HUES6 (cell line): ENCODE data around the gene IDUA.

ENCODE experiments used
- H3K27ac ChIP-seq: 2 replicates; pipeline ENCODE4 v1.7.0; 2013; ENCODE audit warnings: low read depth, mild to moderate bottlenecking, low read length, inconsistent platforms
- H3K27me3 ChIP-seq: 2 replicates; pipeline ENCODE4 v1.6.1; 2013; ENCODE audit warnings: low read length; ENCODE audit not compliant: control insufficient read depth, insufficient read depth
- H3K36me3 ChIP-seq: 2 replicates; pipeline ENCODE4 v1.6.1; 2013; ENCODE audit warnings: low read length; ENCODE audit not compliant: control insufficient read depth, insufficient read depth
- H3K4me1 ChIP-seq: 2 replicates; pipeline ENCODE4 v1.6.1; 2013; ENCODE audit warnings: low read length; ENCODE audit not compliant: control insufficient read depth, insufficient read depth
- H3K4me3 ChIP-seq: 2 replicates; pipeline ENCODE4 v1.5.1; 2013; ENCODE audit warnings: low read depth, low read length
- H3K9ac ChIP-seq: one replicate; pipeline ENCODE4 v1.6.1; 2013; ENCODE audit warnings: mild to moderate bottlenecking, low read length
- H3K9me3 ChIP-seq: 2 replicates; pipeline ENCODE4 v1.6.1; 2013; ENCODE audit warnings: low read depth, low read length; ENCODE audit not compliant: control insufficient read depth, insufficient read depth

Gene IDUA

GRCh38 chr4:957231-957580, 29.6 kb upstream of the IDUA start:
- Histone ChIP-seq H3K36me3 (peaks cover 10% of the 10 kb centered on the region; the same call in 1 of the 2 replicates), H3K4me1 (no peaks in the 10 kb centered on the region), H3K4me3 (no peak overlapping the region), H3K9ac (no peak overlapping the region), H3K9me3 (no peaks in the 10 kb centered on the region), H3K27me3 (no peaks in the 10 kb centered on the region), H3K27ac (no peak overlapping the region)

DNA sequence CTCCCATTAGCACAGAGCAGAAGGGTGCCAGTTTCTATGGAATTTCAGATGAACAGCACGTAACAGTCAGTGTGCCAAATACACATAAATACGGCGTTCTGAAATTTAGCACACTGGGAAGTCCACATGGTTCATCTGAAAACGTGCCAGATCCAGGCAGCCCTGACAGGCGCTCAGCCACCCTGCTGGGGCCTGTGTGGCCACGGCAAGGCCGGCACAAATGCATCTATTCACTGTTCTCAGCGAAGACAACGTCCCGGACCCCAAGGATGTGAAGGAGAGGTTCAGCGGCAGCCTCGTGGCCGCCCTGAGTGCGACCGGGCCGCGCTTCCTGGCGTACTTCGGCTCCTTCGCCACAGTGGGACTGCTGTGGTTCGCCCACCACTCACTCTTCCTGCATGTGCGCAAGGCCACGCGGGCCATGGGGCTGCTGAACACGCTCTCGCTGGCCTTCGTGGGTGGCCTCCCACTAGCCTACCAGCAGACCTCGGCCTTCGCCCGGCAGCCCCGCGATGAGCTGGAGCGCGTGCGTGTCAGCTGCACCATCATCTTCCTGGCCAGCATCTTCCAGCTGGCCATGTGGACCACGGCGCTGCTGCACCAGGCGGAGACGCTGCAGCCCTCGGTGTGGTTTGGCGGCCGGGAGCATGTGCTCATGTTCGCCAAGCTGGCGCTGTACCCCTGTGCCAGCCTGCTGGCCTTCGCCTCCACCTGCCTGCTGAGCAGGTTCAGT, 29.1 kb upstream of the IDUA start:
- Histone ChIP-seq H3K9ac (no peak overlapping the region), H3K4me1 (no peaks in the 10 kb centered on the region), H3K9me3 (no peaks in the 10 kb centered on the region), H3K4me3 (no peak overlapping the region), H3K27me3 (no peaks in the 10 kb centered on the region), H3K36me3 (peaks cover 10% of the 10 kb centered on the region; the same call in 1 of the 2 replicates), H3K27ac (no peak overlapping the region)

DNA sequence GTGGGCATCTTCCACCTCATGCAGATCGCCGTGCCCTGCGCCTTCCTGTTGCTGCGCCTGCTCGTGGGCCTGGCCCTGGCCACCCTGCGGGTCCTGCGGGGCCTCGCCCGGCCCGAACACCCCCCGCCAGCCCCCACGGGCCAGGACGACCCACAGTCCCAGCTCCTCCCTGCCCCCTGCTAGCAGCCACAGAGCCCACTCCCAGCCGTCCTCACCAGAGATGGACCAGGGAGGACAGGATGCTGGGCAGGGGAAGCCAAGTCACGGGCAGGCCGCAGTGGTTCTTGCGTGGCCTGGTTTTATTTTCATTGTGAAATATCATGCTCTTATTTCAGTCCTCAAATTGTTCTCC, 28.6 kb upstream of the IDUA start:
- no peaks in the 10 kb centered on the region for H3K27me3 ChIP-seq
- no peaks in the 10 kb centered on the region for H3K9me3 ChIP-seq
- no peak overlapping the region for H3K4me3 ChIP-seq
- no peak overlapping the region for H3K27ac ChIP-seq
- H3K36me3 ChIP-seq: peaks cover 10% of the 10 kb centered on the region; the same call in 1 of the 2 replicates
- no peak overlapping the region for H3K9ac ChIP-seq
- H3K4me1 ChIP-seq: no peaks in the 10 kb centered on the region

- Histone ChIP-seq H3K9me3 (no peaks in the 10 kb centered on the region), H3K27me3 (no peaks in the 10 kb centered on the region), H3K4me3 (no peak overlapping the region), H3K27ac (no peak overlapping the region), H3K36me3 (peaks cover 10% of the 10 kb centered on the region; the same call in 1 of the 2 replicates), H3K4me1 (no peaks in the 10 kb centered on the region), H3K9ac (no peak overlapping the region)
These were observed 28.0 kb upstream of the IDUA start for GRCh38 chr4:958696-959337.

GRCh38 chr4:959338-960139, 27.3 kb upstream of the IDUA start:
- Histone ChIP-seq H3K9ac (no peak overlapping the region), H3K9me3 (no peaks in the 10 kb centered on the region), H3K27me3 (no peaks in the 10 kb centered on the region), H3K27ac (no peak overlapping the region), H3K4me3 (no peak overlapping the region), H3K4me1 (no peaks in the 10 kb centered on the region), H3K36me3 (peaks cover 10% of the 10 kb centered on the region; the same call in 1 of the 2 replicates)

GRCh38 chr4:960140-960635, 26.7 kb upstream of the IDUA start:
- Histone ChIP-seq H3K4me3 (no peak overlapping the region), H3K9ac (no peak overlapping the region)

GRCh38 chr4:960636-961350, 26.1 kb upstream of the IDUA start:
- H3K4me1 ChIP-seq: no peaks in the 10 kb centered on the region
- H3K9me3 ChIP-seq: no peaks in the 10 kb centered on the region
- H3K36me3 ChIP-seq: peaks cover 14% of the 10 kb centered on the region; the same call in 1 of the 2 replicates
- no peak overlapping the region for H3K4me3 ChIP-seq
- peaks cover 2% of the 10 kb centered on the region; the same call in 1 of the 2 replicates for H3K27me3 ChIP-seq
- H3K27ac ChIP-seq: no peak overlapping the region
- no peak overlapping the region for H3K9ac ChIP-seq

More at GRCh38 chr4:960140-960635, 26.7 kb upstream of the IDUA start:
- H3K27ac ChIP-seq: no peak overlapping the region
- no peaks in the 10 kb centered on the region for H3K9me3 ChIP-seq
- H3K4me1 ChIP-seq: no peaks in the 10 kb centered on the region
- no peaks in the 10 kb centered on the region for H3K27me3 ChIP-seq
- peaks cover 10% of the 10 kb centered on the region; the same call in 1 of the 2 replicates for H3K36me3 ChIP-seq

- Histone ChIP-seq H3K36me3 (peaks cover 16% of the 10 kb centered on the region; the same call in 1 of the 2 replicates), H3K27ac (no peak overlapping the region), H3K9me3 (no peaks in the 10 kb centered on the region), H3K9ac (no peak overlapping the region), H3K27me3 (peaks cover 9% of the 10 kb centered on the region; the same call in 1 of the 2 replicates), H3K4me1 (no peaks in the 10 kb centered on the region), H3K4me3 (no peak overlapping the region)
These were observed 25.3 kb upstream of the IDUA start for GRCh38 chr4:961351-962230.

GRCh38 chr4:962231-963208, 24.3 kb upstream of the IDUA start:
- Histone ChIP-seq H3K4me3 (no peak overlapping the region), H3K27me3 (peaks cover 19% of the 10 kb centered on the region), H3K9ac (no peak overlapping the region), H3K9me3 (no peaks in the 10 kb centered on the region), H3K4me1 (no peaks in the 10 kb centered on the region), H3K27ac (no peak overlapping the region), H3K36me3 (peaks cover 16% of the 10 kb centered on the region; the same call in 1 of the 2 replicates)
